HCT116 (cell line): ENCODE results near the gene TNFRSF19. TPM values are rescaled to one million over a fixed set of nuclear protein-coding genes. Genes with fewer than 3 reads are reported as not detected.

Experiments used
- ATAC-seq: fragments of 200-7000 bp; cut with Tn5 transposase; 2 replicates; pipeline ENCODE4 v1.9.1; 2020; ENCODE audit warnings: mild to moderate bottlenecking, moderate library complexity
- BruUV-seq: library from RNA; stranded (reverse); fragments of 400-500 nt; replicated peaks from 2 replicates; lab custom pipeline; 2021; lab: Mats Ljungman, UMichigan
- CTCF ChIA-PET: fragments of 300-600 bp; sonication (Branson Sonifier 250); formaldehyde crosslinking; loops from one replicate; lab custom pipeline; 2021; ENCODE audit warnings: antibody characterized with exemption; lab: Charles Lee
- POLR2A ChIA-PET: fragments of 300-600, 350-600 bp; sonication (Branson Sonifier 250); formaldehyde crosslinking; loops from one replicate; lab custom pipeline; 2021; ENCODE audit warnings: antibody characterized with exemption; lab: Charles Lee
- RAD21 ChIA-PET, 2 experiments: fragments of 300-600 bp; sonication (Branson Sonifier 250); formaldehyde crosslinking; loops; one replicate each; lab custom pipeline; 2023; ENCODE audit warnings: low total read pairs in 2 of 2; ENCODE audit not compliant: uncharacterized antibody in 2 of 2, unreplicated experiment in 2 of 2, low non-redundant PET in 1 of 2; lab: Charles Lee
- DNase-seq: peaks from one replicate; pipeline ENCODE4 v3.0.0-alpha.2; 2010; ENCODE audit warnings: low read depth, low spot score
- H2AFZ ChIP-seq: fragments of 200-600 bp; shearing (Covaris generic), sonication (generic); 2 replicates; pipeline ENCODE4 v1.6.1; 2017; ENCODE audit warnings: low read depth, mixed run types, mixed read lengths, antibody characterized with exemption, low read length; ENCODE audit not compliant: poor library complexity, severe bottlenecking
- H3K27ac ChIP-seq: 2 replicates; pipeline ENCODE4 v1.5.1; 2012; ENCODE audit warnings: low read depth, low read length
- H3K27me3 ChIP-seq: fragments of 200-600 bp; sonication (generic); 2 replicates; pipeline ENCODE4 v1.6.1; 2016; ENCODE audit warnings: mixed run types, low read length, mixed read lengths; ENCODE audit not compliant: insufficient read depth
- H3K36me3 ChIP-seq, 2 experiments: fragments of 200-500 bp in 1 of 2; fragments of 200-600 bp in 1 of 2; sonication (Bioruptor generic) in 1 of 2; sonication (generic) in 1 of 2; 2 replicates each; pipeline versions ENCODE4 v1.5.1 to v1.6.1; 2014 to 2016; ENCODE audit warnings: low read length in 2 of 2, inconsistent platforms in 1 of 2, mixed read lengths in 1 of 2, mixed run types in 1 of 2; ENCODE audit not compliant: insufficient read depth in 2 of 2, control insufficient read depth in 1 of 2
- H3K4me1 ChIP-seq, 2 experiments: fragments of 200-600 bp in 1 of 2; sonication (generic) in 1 of 2; 2 replicates each; pipeline versions ENCODE4 v1.5.1 to v1.6.1; 2012 to 2017; ENCODE audit warnings: low read length in 2 of 2, inconsistent platforms in 1 of 2, mild to moderate bottlenecking in 1 of 2, mixed read lengths in 1 of 2, mixed run types in 1 of 2, moderate library complexity in 1 of 2; ENCODE audit not compliant: insufficient read depth in 2 of 2, control insufficient read depth in 1 of 2
- H3K4me2 ChIP-seq: fragments of 200-600 bp; sonication (generic); 2 replicates; pipeline ENCODE4 v1.6.1; 2017; ENCODE audit warnings: mixed run types, low read length, mixed read lengths
- H3K4me3 ChIP-seq, 2 experiments: fragments of 200-600 bp in 1 of 2; sonication (generic) in 1 of 2; replicated peaks in 1 of 2; 2 replicates each; pipeline ENCODE4 v1.5.1; 2011 to 2016; ENCODE audit warnings: low read length in 2 of 2, control low read depth in 1 of 2, low read depth in 1 of 2, mild to moderate bottlenecking in 1 of 2, mixed read lengths in 1 of 2, mixed run types in 1 of 2
- H3K79me2 ChIP-seq: fragments of 200-600 bp; sonication (generic); 2 replicates; pipeline ENCODE4 v1.6.1; 2017; ENCODE audit warnings: mild to moderate bottlenecking, mixed run types, low read length, moderate library complexity, mixed read lengths; ENCODE audit not compliant: insufficient read depth
- H3K9ac ChIP-seq: fragments of 200-600 bp; sonication (generic); 2 replicates; pipeline ENCODE4 v1.6.1; 2016; ENCODE audit warnings: low read length, mixed read lengths
- H3K9me2 ChIP-seq: fragments of 200-600 bp; sonication (generic), shearing (Covaris generic); 2 replicates; pipeline ENCODE4 v1.6.1; 2017; ENCODE audit warnings: mixed run types, mild to moderate bottlenecking, moderate library complexity; ENCODE audit not compliant: insufficient read depth
- H3K9me3 ChIP-seq, 2 experiments: fragments of 200-500 bp in 1 of 2; fragments of 200-600 bp in 1 of 2; sonication (Bioruptor generic) in 1 of 2; sonication (generic) in 1 of 2; 2 replicates each; pipeline ENCODE4 v1.6.1; 2014 to 2017; ENCODE audit warnings: low read length in 2 of 2, mixed read lengths in 2 of 2, inconsistent platforms in 1 of 2, low read depth in 1 of 2, mild to moderate bottlenecking in 1 of 2, mixed run types in 1 of 2, moderate library complexity in 1 of 2; ENCODE audit not compliant: control insufficient read depth in 1 of 2, insufficient read depth in 1 of 2
- H4K20me1 ChIP-seq: fragments of 200-600 bp; sonication (generic), shearing (Covaris generic); 2 replicates; pipeline ENCODE4 v1.6.1; 2017; ENCODE audit warnings: mixed run types, mild to moderate bottlenecking, moderate library complexity; ENCODE audit not compliant: insufficient read depth
- CBX3 ChIP-seq: IDR thresholded peaks from 2 replicates; pipeline ENCODE4 v1.6.1; 2012; ENCODE audit warnings: low read depth
- CTCF ChIP-seq, 3 experiments: fragments of 200-600 bp in 1 of 3; sonication (generic) in 1 of 3; IDR thresholded peaks in 2 of 3; conservative IDR thresholded peaks in 1 of 3; 2 replicates each; pipeline ENCODE4 v1.5.1; 2012 to 2017; ENCODE audit warnings: low read depth in 2 of 3, low read length in 2 of 3, antibody characterized with exemption in 1 of 3, borderline replicate concordance in 1 of 3, control low read depth in 1 of 3, mild to moderate bottlenecking in 1 of 3, mixed read lengths in 1 of 3, mixed run types in 1 of 3, moderate library complexity in 1 of 3; ENCODE audit not compliant: insufficient read depth in 1 of 3
- EGR1 ChIP-seq: IDR thresholded peaks from 2 replicates; pipeline ENCODE4 v1.6.1; 2012; ENCODE audit warnings: low read depth
- ELF1 ChIP-seq: IDR thresholded peaks from 2 replicates; pipeline ENCODE4 v1.6.1; 2012; ENCODE audit warnings: low read depth, borderline replicate concordance
- EZH2phosphoT487 ChIP-seq: fragments of 200-600 bp; IDR thresholded peaks from 2 replicates; pipeline ENCODE4 v1.6.1; 2018; ENCODE audit warnings: antibody characterized with exemption, borderline replicate concordance
- JUND ChIP-seq: IDR thresholded peaks from 2 replicates; pipeline ENCODE4 v1.6.1; 2012
- MAX ChIP-seq: IDR thresholded peaks from 2 replicates; pipeline ENCODE4 v1.6.1; 2012
- POLR2AphosphoS5 ChIP-seq: IDR thresholded peaks from 2 replicates; pipeline ENCODE4 v1.6.1; 2011; ENCODE audit warnings: mild to moderate bottlenecking, low read depth, low read length, moderate library complexity
- RAD21 ChIP-seq: IDR thresholded peaks from 2 replicates; pipeline ENCODE4 v1.6.1; 2012; ENCODE audit warnings: low read depth, mild to moderate bottlenecking
- REST ChIP-seq: IDR thresholded peaks from 2 replicates; pipeline ENCODE4 v1.6.1; 2012; ENCODE audit warnings: low read depth
- SP1 ChIP-seq: IDR thresholded peaks from 2 replicates; pipeline ENCODE4 v1.6.1; 2012; ENCODE audit warnings: low read depth
- YY1 ChIP-seq: IDR thresholded peaks from 2 replicates; pipeline ENCODE4 v1.6.1; 2011; ENCODE audit warnings: low read length, low read depth, moderate library complexity, mild to moderate bottlenecking; ENCODE audit not compliant: insufficient replicate concordance; ENCODE audit errors: extremely low read depth
- ZFX ChIP-seq: fragments of 450-650 bp; IDR thresholded peaks from 2 replicates; pipeline ENCODE4 v1.6.1; 2017
- ZNF274 ChIP-seq: fragments of 200-500 bp; sonication (Bioruptor generic); IDR thresholded peaks from 2 replicates; pipeline ENCODE4 v1.6.1; 2014; ENCODE audit warnings: mild to moderate bottlenecking, low read depth, low read length, inconsistent platforms
- intact Hi-C: fragments of 100-400 bp; cut with micrococcal nuclease; formaldehyde crosslinking; loops from 2 replicates; pipeline ENCODE4 v1.10.0; 2022
- total RNA-seq: library from RNA; stranded (reverse); gene quantifications from one replicate; pipeline ENCODE4 v1.2.1, GENCODE V29; 2021; ENCODE audit not compliant: unreplicated experiment
- TF ChIP-seq, protein P1 (sequence below): IDR thresholded peaks from 2 replicates; pipeline ENCODE4 v1.6.1; 2011; ENCODE audit warnings: mild to moderate bottlenecking, low read length, moderate library complexity; ENCODE audit not compliant: insufficient replicate concordance; ENCODE audit errors: extremely low read depth

TNFRSF19 gene
- total RNA-seq, 1 experiment from 2014 or later = 1.1 TPM

DNA sequence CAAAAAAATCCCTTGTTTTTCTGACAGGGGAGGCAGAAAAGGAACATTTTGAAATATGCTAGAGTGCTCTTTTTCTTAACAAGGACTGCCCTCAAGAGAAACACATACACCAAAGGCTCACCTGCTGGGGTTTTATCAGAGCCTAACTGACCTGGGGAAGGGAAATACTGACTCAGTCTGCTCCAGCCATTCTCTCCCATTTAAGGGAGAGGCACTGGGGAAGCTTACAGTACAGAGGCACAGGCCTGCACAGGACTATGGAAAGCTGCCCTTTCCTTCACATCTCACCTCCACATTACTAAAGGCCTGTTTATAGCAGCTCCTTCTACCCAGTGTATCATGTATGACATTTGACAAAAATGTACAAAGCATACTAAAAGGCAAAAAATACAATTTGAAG lies 30.3 kb downstream of the TNFRSF19 start:
- intact Hi-C loops = no loop called here
- no peaks in the 10 kb centered on the region for H3K36me3 ChIP-seq
- CTCF ChIA-PET = no interaction called here
- no peaks in the 10 kb centered on the region for H4K20me1 ChIP-seq
- DNase-seq = no peak
- RAD21 ChIA-PET = no interaction called here
- H3K9me2 ChIP-seq = no peaks in the 10 kb centered on the region
- BruUV-seq = no TSS peak
- no peak overlapping the region for H3K27ac ChIP-seq
- no peaks in the 10 kb centered on the region for H3K79me2 ChIP-seq
- ATAC-seq = no peak
- H3K4me1 ChIP-seq = peaks cover 7 to 20% of the 10 kb centered on the region in 2 experiments
- POLR2A ChIA-PET = no interaction called here
- no peaks in the 10 kb centered on the region for H3K27me3 ChIP-seq
- H3K9ac ChIP-seq = no peak overlapping the region
- no peaks in the 10 kb centered on the region for H3K9me3 ChIP-seq
- no peak overlapping the region for H3K4me3 ChIP-seq
- TF ChIP-seq JUND = no peak
- no peak for TF ChIP-seq SP1
- TF ChIP-seq EGR1 = no peak
- TF ChIP-seq ELF1 = no peak
- TF ChIP-seq EZH2phosphoT487 = no peak
- TF ChIP-seq, protein P1, sequence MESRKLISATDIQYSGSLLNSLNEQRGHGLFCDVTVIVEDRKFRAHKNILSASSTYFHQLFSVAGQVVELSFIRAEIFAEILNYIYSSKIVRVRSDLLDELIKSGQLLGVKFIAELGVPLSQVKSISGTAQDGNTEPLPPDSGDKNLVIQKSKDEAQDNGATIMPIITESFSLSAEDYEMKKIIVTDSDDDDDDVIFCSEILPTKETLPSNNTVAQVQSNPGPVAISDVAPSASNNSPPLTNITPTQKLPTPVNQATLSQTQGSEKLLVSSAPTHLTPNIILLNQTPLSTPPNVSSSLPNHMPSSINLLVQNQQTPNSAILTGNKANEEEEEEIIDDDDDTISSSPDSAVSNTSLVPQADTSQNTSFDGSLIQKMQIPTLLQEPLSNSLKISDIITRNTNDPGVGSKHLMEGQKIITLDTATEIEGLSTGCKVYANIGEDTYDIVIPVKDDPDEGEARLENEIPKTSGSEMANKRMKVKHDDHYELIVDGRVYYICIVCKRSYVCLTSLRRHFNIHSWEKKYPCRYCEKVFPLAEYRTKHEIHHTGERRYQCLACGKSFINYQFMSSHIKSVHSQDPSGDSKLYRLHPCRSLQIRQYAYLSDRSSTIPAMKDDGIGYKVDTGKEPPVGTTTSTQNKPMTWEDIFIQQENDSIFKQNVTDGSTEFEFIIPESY = no peak
- TF ChIP-seq YY1 = no peak
- TF ChIP-seq ZFX = no peak
- TF ChIP-seq REST = no peak
- no peak for TF ChIP-seq CTCF (IDR thresholded peaks at IDR 0.05 in 2 of 3, conservative IDR thresholded peaks at IDR 0.05 in 1 of 3; ENCODE audit: borderline replicate concordance in 1 of 3, insufficient read depth in 1 of 3, low read depth in 2 of 3, low read length in 2 of 3)
- TF ChIP-seq RAD21 = no peak
- TF ChIP-seq CBX3 = no peak
- TF ChIP-seq MAX = no peak
- no peak for TF ChIP-seq ZNF274
- TF ChIP-seq POLR2AphosphoS5 = no peak
- no peak overlapping the region for H3K4me2 ChIP-seq
- no peak overlapping the region for H2AFZ ChIP-seq
